DOHH2 (cell line): ENCODE results near the gene LARGE1.

Experiments
- H3F3A ChIP-seq: fragments of 200-600 bp; sonication (generic), shearing (Covaris generic); 2 replicates; pipeline ENCODE4 v1.6.0; 2016; ENCODE audit warnings: antibody characterized with exemption, mild to moderate bottlenecking; ENCODE audit not compliant: control insufficient read depth, insufficient read depth
- H3K27ac ChIP-seq: fragments of 200-600 bp; sonication (generic); 2 replicates; pipeline ENCODE4 v1.5.1; 2014; ENCODE audit warnings: low read depth, mild to moderate bottlenecking, low read length, moderate library complexity
- H3K27me3 ChIP-seq: fragments of 200-600 bp; sonication (generic); 2 replicates; pipeline ENCODE4 v1.6.1; 2014; ENCODE audit warnings: mild to moderate bottlenecking, low read length, mixed read lengths; ENCODE audit not compliant: control insufficient read depth
- H3K36me3 ChIP-seq: fragments of 200-600 bp; sonication (generic); 2 replicates; pipeline ENCODE4 v1.6.1; 2014; ENCODE audit warnings: mild to moderate bottlenecking, low read length, moderate library complexity, mixed read lengths; ENCODE audit not compliant: control insufficient read depth
- H3K4me1 ChIP-seq: fragments of 200-600 bp; sonication (generic); 2 replicates; pipeline ENCODE4 v1.6.1; 2014; ENCODE audit warnings: mild to moderate bottlenecking, low read length, mixed read lengths; ENCODE audit not compliant: control insufficient read depth
- H3K4me2 ChIP-seq: fragments of 200-600 bp; sonication (generic); 2 replicates; pipeline ENCODE4 v1.6.0; 2014; ENCODE audit warnings: mild to moderate bottlenecking, low read length, moderate library complexity
- H3K4me3 ChIP-seq: fragments of 200-600 bp; sonication (generic); 2 replicates; pipeline ENCODE4 v1.5.1; 2014; ENCODE audit warnings: mild to moderate bottlenecking, low read length, mixed read lengths
- H3K79me2 ChIP-seq: fragments of 200-600 bp; sonication (generic); 2 replicates; pipeline ENCODE4 v1.6.1; 2014; ENCODE audit warnings: mild to moderate bottlenecking, low read length, mixed read lengths; ENCODE audit not compliant: control insufficient read depth
- H3K9me2 ChIP-seq: fragments of 200-600 bp; sonication (generic); replicated peaks from 2 replicates; pipeline ENCODE4 v1.6.1; 2014; ENCODE audit warnings: mild to moderate bottlenecking, low read length, mixed read lengths; ENCODE audit not compliant: control insufficient read depth
- H3K9me3 ChIP-seq: fragments of 200-600 bp; sonication (generic); 2 replicates; pipeline ENCODE4 v1.6.1; 2014; ENCODE audit warnings: antibody characterized with exemption, low read length, mixed read lengths; ENCODE audit not compliant: control insufficient read depth, insufficient read depth
- H4K20me1 ChIP-seq: fragments of 200-600 bp; sonication (generic); 2 replicates; pipeline ENCODE4 v1.6.0; 2014; ENCODE audit warnings: low read depth, mild to moderate bottlenecking, antibody characterized with exemption, low read length, moderate library complexity; ENCODE audit not compliant: control insufficient read depth, insufficient read depth
- CTCF ChIP-seq: fragments of 200-600 bp; sonication (generic); IDR thresholded peaks from one replicate; pipeline ENCODE4 v1.5.1; 2014; ENCODE audit warnings: antibody characterized with exemption, mild to moderate bottlenecking, low read depth, low read length; ENCODE audit not compliant: poor library complexity, severe bottlenecking
- EZH2phosphoT487 ChIP-seq: fragments of 200-600 bp; sonication (generic); IDR thresholded peaks from 2 replicates; pipeline ENCODE4 v1.6.1; 2017; ENCODE audit warnings: borderline replicate concordance, mild to moderate bottlenecking, antibody characterized with exemption, low read length, moderate library complexity, mixed read lengths

Gene LARGE1

DNA sequence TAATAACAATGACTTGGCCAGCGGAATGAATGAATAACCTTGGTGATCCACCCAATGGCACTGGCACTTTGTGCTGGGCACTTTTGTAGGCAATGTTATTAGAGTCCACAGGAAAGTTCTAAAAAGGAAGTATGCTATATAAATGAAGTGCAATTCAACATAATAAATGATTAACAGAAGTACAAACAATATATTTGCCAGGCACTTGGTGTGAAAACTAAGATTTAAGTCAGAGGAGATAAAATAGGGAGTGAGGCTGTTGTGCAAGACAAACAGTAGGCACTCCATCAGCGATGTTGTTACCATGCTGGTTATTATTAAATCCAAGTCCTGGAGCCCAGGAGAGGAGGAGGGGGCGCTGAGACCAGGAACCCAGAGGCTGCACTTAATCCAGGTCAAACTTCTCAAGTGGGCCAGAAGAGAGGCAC is 173.8 kb downstream of the LARGE1 start:
- H3K9me2 ChIP-seq, result no peaks in the 10 kb centered on the region
- no peaks in the 10 kb centered on the region for H3F3A ChIP-seq
- H3K36me3 ChIP-seq, result no peaks in the 10 kb centered on the region
- H4K20me1 ChIP-seq, result no peaks in the 10 kb centered on the region
- H3K9me3 ChIP-seq, result no peaks in the 10 kb centered on the region
- H3K27ac ChIP-seq, result no peak overlapping the region
- H3K79me2 ChIP-seq, result no peaks in the 10 kb centered on the region
- H3K4me1 ChIP-seq, result no peaks in the 10 kb centered on the region
- H3K27me3 ChIP-seq, result no peaks in the 10 kb centered on the region
- no peak for TF ChIP-seq EZH2phosphoT487
- TF ChIP-seq CTCF, result no peak
- H3K4me3 ChIP-seq, result no peak overlapping the region
- no peak overlapping the region for H3K4me2 ChIP-seq

DNA sequence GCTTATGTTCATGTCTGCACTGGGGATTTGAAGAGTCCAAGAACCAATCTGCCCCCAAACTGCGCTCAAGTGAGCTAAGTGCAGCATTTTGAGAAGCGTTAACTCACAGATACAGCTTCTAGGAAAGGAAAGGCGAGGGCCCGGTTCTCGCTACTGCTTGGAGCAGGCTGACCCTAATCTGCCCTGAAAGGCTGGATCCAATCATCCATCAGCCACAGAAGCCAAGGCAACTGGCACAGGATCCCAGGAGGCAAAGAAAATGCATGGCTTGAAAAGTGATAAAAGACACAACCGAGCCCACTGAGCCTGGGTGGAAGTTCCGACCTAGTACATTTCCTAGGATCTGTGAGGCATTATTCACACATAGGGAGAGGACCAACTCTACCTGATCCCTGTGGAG is 174.8 kb downstream of the LARGE1 start:
- H4K20me1 ChIP-seq, result no peaks in the 10 kb centered on the region
- H3F3A ChIP-seq, result no peaks in the 10 kb centered on the region
- H3K36me3 ChIP-seq, result no peaks in the 10 kb centered on the region
- no peak overlapping the region for H3K4me2 ChIP-seq
- no peak overlapping the region for H3K4me3 ChIP-seq
- H3K4me1 ChIP-seq, result no peaks in the 10 kb centered on the region
- no peaks in the 10 kb centered on the region for H3K27me3 ChIP-seq
- no peak overlapping the region for H3K27ac ChIP-seq
- no peaks in the 10 kb centered on the region for H3K9me3 ChIP-seq
- no peaks in the 10 kb centered on the region for H3K79me2 ChIP-seq
- no peak for TF ChIP-seq CTCF
- no peak for TF ChIP-seq EZH2phosphoT487
- H3K9me2 ChIP-seq, result no peaks in the 10 kb centered on the region

- Histone ChIP-seq H3F3A (no peaks in the 10 kb centered on the region), H3K27me3 (no peaks in the 10 kb centered on the region), H3K9me2 (no peaks in the 10 kb centered on the region), H3K36me3 (no peaks in the 10 kb centered on the region), H3K9me3 (no peaks in the 10 kb centered on the region), H3K4me1 (no peaks in the 10 kb centered on the region), H4K20me1 (no peaks in the 10 kb centered on the region), H3K4me2 (no peak overlapping the region), H3K4me3 (no peak overlapping the region), H3K79me2 (no peaks in the 10 kb centered on the region), H3K27ac (no peak overlapping the region)
- TF ChIP-seq CTCF (no peak), EZH2phosphoT487 (no peak)
These were observed 176.5 kb downstream of the LARGE1 start for GRCh38 chr22:33743756-33744155.

- Histone ChIP-seq H3K4me2 (no peak overlapping the region), H3F3A (no peaks in the 10 kb centered on the region), H3K36me3 (no peaks in the 10 kb centered on the region), H3K4me3 (no peak overlapping the region), H4K20me1 (no peaks in the 10 kb centered on the region), H3K4me1 (no peaks in the 10 kb centered on the region), H3K9me3 (no peaks in the 10 kb centered on the region), H3K27me3 (no peaks in the 10 kb centered on the region), H3K9me2 (no peaks in the 10 kb centered on the region), H3K79me2 (no peaks in the 10 kb centered on the region), H3K27ac (no peak overlapping the region)
- TF ChIP-seq CTCF (no peak), EZH2phosphoT487 (no peak)
These were observed 179.3 kb downstream of the LARGE1 start for GRCh38 chr22:33741025-33741424.
